Right lobe of liver (tissue), 6 donors: ENCODE measurements around the gene TMEM37. TPM values are rescaled to one million over a fixed set of nuclear protein-coding genes. Genes with fewer than 3 reads are reported as not detected.

Experiments
- ATAC-seq, 4 donors: fragments of 200-7000 bp; cut with Tn5 transposase; one replicate each; pipeline ENCODE4 v1.9.1; 2020; ENCODE audit warnings: mild to moderate bottlenecking in 4 of 4, moderate library complexity in 4 of 4
- DNase-seq, 3 donors: peaks; one replicate each; pipeline ENCODE4 v3.0.0-alpha.2; 2020
- H3K27ac ChIP-seq, 3 donors: fragments of 200-600 bp; one replicate each; pipeline ENCODE4 v1.8.0; 2022
- H3K27me3 ChIP-seq, 2 donors: fragments of 200-600 bp; one replicate each; pipeline ENCODE4 v1.8.0; 2022
- H3K36me3 ChIP-seq, 4 donors: fragments of 200-600 bp; sonication (generic) in 1 of 4; one replicate each; pipeline versions ENCODE4 v1.5.1 to v1.8.0; 2017 to 2022; ENCODE audit warnings: control low read depth in 1 of 4
- H3K4me1 ChIP-seq, 4 donors: fragments of 200-600 bp; sonication (generic) in 1 of 4; one replicate each; pipeline versions ENCODE4 v1.5.1 to v1.8.0; 2017 to 2022; ENCODE audit warnings: control low read depth in 1 of 4
- H3K4me3 ChIP-seq, 3 donors: fragments of 200-600 bp; one replicate each; pipeline ENCODE4 v1.8.0; 2022
- H3K9me3 ChIP-seq, 4 donors: fragments of 200-600 bp; sonication (generic) in 1 of 4; one replicate each; pipeline versions ENCODE4 v1.5.1 to v1.8.0; 2017 to 2022; ENCODE audit warnings: control low read depth in 1 of 4
- CTCF ChIP-seq, 4 donors: fragments of 200-600 bp in 3 of 4; fragments of 450-650 bp in 1 of 4; IDR thresholded peaks; one replicate each; pipeline versions ENCODE4 v1.5.1 to v1.8.0; 2016 to 2022; ENCODE audit warnings: antibody characterized with exemption in 4 of 4, mild to moderate bottlenecking in 2 of 4
- POLR2A ChIP-seq: fragments of 450-650 bp; IDR thresholded peaks from one replicate; pipeline ENCODE4 v1.6.1; 2017; ENCODE audit warnings: antibody characterized with exemption, mild to moderate bottlenecking
- WGBS: methylation state at CpG from one replicate; pipeline ENCODE4 v1.1.6; 2018; ENCODE audit warnings: low coverage, low lambda C conversion rate; ENCODE audit not compliant: insufficient coverage; ENCODE audit errors: missing lambda C conversion rate; 5-methylcytosine and 5-hydroxymethylcytosine counted together
- intact Hi-C, 2 donors: fragments of 100-400 bp; cut with DNase I; formaldehyde crosslinking; loops; one replicate each; pipeline versions ENCODE4 v1.11.2 to v1.14.1; 2022
- total RNA-seq, 6 experiments: library from RNA; depleted of rRNA in 2 of 6; stranded (reverse); fragments of >200 nt in 2 of 6; fragmentation: NEBNext Ultra II Directional in 3 of 6; extraction: Animal tissue kit (Norgen Biotek cat#: 25700) in 3 of 6; gene quantifications; one replicate each; pipeline versions ENCODE4 v1.1.0 to v1.2.4, GENCODE V29; 2016 to 2023
- donor health status: DM: no; HTN: yes; CAD: no.
- donor health status: DM: no; HTN: no; CAD: no.
- donor health status: DM: no; HTN: no; CAD: no.
- donor health status: DM: no; HTN: yes; CAD: no.
- donor health status: DM: no; HTN: yes; CAD: no.

TMEM37 gene
- total RNA-seq, 6 experiments from 2014 or later = 37.3 to 96.6 (median 73.5) TPM

DNA sequence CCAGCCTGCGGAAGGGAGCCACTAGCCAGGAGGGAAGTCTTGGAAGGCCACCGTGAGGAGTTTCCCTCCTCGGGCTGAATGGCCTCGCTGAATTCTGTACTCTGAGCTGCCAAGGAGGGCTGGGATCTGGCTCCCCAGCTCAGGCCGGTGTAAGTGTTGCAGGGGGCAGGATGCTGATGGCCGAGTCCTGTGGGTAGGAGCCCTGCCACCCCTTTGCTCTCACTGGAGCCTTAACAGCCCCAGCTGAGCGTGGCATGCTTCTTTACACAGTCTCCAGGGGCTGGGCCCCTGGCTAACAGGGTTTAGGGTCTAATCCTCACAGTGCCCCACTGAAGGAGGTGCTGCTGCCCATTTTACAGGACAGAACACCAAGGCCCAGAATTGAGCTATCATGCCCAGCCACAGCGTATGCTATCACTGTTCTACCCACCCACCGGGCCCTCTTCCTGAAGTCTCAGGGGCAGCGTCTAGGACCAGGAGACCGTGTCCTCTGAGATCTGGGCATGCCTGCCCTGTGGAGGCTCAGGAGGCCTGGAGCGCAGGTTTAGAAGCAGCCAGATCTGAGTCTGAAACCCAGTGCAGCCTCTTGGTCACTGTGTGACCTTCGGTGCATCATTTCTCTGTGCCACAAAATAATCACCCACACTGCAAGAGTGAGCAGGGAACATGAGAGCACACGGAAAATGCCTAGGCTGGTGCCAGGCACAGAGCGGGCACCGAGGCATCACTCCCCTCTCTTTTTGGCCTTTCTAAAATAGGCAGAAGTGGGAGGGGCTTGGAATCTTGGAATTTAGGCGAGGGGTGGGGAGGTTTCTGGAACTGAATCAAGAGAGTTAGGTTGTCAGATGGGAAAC lies 42.9 kb downstream of the TMEM37 start:
- Histone ChIP-seq H3K36me3 (no peaks in the 10 kb centered on the region), H3K9me3 (no peaks in the 10 kb centered on the region), H3K27ac (no peak overlapping the region), H3K4me3 (no peak overlapping the region), H3K27me3 (no peaks in the 10 kb centered on the region), H3K4me1 (peaks cover 0 to 8% (median 0%) of the 10 kb centered on the region in 4 donors)
- 85% methylated on average over 7 of the region's 17 CpGs for WGBS
- ATAC-seq (no peak), DNase-seq (no peak)
- TF ChIP-seq CTCF (IDR thresholded peaks at IDR 0.05) (no peak), POLR2A (no peak)
- intact Hi-C loops = loop anchor here (5.0 kb wide), 1 partner anchor 67 kb away; no protein-coding TSS in a partner anchor

- intact Hi-C loops = loop anchor here (5.0 kb wide), 1 partner anchor 68 kb away; no protein-coding TSS in a partner anchor
These were observed 43.7 kb downstream of the TMEM37 start for GRCh38 chr2:119475225-119475856.

GRCh38 chr2:119475857-119476244 lies 44.2 kb downstream of the TMEM37 start:
- intact Hi-C loops = loop anchor here (5.0 kb wide), 1 partner anchor 69 kb away; no protein-coding TSS in a partner anchor
- 50% methylated on average over 3 of the region's 6 CpGs for WGBS

More at GRCh38 chr2:119475225-119475856, 43.7 kb downstream of the TMEM37 start:
- no peaks in the 10 kb centered on the region for H3K9me3 ChIP-seq
- ATAC-seq (no peak), DNase-seq (no peak)
- H3K4me3 ChIP-seq = no peak overlapping the region
- H3K36me3 ChIP-seq = no peaks in the 10 kb centered on the region
- H3K27ac ChIP-seq = no peak overlapping the region
- no peaks in the 10 kb centered on the region for H3K27me3 ChIP-seq
- H3K4me1 ChIP-seq = peaks cover 0 to 4% (median 0%) of the 10 kb centered on the region in 4 donors
- 76% methylated on average over 4 of the region's 9 CpGs for WGBS
- TF ChIP-seq CTCF (IDR thresholded peaks at IDR 0.05) = no peak
- TF ChIP-seq POLR2A = no peak

More at GRCh38 chr2:119475857-119476244, 44.2 kb downstream of the TMEM37 start:
- Histone ChIP-seq H3K9me3 (no peaks in the 10 kb centered on the region), H3K36me3 (no peaks in the 10 kb centered on the region), H3K4me1 (peaks cover 0 to 4% (median 0%) of the 10 kb centered on the region in 4 donors), H3K27me3 (no peaks in the 10 kb centered on the region), H3K27ac (no peak overlapping the region), H3K4me3 (no peak overlapping the region)
- ATAC-seq (no peak), DNase-seq (no peak)
- no peak for TF ChIP-seq CTCF (IDR thresholded peaks at IDR 0.05)
- no peak for TF ChIP-seq POLR2A
